ENCODE measurements around the gene RAB3C.

- TF ChIP-seq CTCF (conservative IDR thresholded peaks at IDR 0.05 in 1 of 2, IDR thresholded peaks at IDR 0.05 in 1 of 2; ENCODE audit: low read depth in 1 of 2, low read length in 2 of 2) (no peak), EZH2 (IDR thresholded peaks at IDR 0.05; ENCODE audit: low read length, missing control alignments) (no peak)
Observed at GRCh38 chr5:58770136-58770535, 187.3 kb downstream of the RAB3C start.
